Ecto neural progenitor cell (in vitro differentiated cells): ENCODE results near the gene TRIM68.

Experiments
- DNase-seq: peaks from one replicate; pipeline ENCODE4 v3.0.0-alpha.2; 2018; ENCODE audit warnings: low spot score

Gene TRIM68

DNA sequence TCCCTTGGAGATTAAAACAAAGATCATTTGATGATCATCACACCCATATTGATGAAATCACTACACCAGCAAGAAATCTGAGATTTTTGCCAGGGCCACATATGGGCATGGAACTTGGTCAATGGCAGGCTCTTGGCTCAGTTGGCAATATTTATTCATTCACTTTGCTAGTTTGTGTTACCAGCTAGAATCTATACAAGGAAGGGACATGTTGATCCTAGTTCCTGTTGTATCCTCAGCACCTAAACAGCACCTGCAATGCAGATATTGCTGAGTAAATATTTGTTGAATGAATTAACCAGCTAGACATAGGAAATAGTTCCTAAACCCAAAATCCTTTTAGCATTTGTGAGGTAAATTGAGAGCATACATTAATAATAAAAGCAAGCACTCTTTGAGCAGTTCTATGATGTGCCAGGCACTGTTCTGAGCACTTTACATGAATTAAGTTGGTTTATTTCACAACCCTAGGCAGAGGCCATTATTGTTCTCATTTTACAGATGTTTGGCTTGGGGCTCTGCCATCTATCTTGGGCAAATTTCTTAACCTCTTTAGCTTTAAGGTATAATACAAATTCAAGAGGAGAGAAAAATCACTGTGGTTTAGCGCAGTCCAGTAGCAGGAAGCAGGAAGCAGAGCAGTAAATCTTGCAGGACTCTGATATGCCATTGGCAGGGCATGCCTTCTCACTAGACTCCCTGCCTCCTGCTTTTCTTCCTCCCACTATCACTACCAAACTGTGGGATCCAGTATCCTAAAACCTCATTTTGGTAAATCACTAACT, 1.6 kb downstream of the TRIM68 start:
- no peak for DNase-seq

DNA sequence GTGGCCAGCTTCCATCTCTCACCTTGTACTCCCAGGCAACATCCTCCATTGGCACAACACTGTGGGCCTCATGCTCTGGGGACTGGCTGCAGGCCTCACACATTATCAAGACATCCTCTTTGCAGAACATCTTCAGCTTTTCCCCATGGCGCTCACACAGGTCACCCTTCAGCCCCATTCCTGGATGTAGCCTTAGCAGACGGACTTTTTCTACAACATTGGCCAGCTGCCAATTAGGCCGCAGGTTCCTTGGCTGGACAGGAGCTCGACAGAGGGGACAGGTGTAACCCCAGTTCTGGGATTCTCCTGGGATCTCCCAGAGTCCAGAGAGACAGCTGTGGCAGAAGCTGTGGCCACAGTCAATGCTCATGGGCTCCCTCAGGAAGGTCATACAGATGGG, 3.0 kb downstream of the TRIM68 start:
- DNase-seq = no peak

DNA sequence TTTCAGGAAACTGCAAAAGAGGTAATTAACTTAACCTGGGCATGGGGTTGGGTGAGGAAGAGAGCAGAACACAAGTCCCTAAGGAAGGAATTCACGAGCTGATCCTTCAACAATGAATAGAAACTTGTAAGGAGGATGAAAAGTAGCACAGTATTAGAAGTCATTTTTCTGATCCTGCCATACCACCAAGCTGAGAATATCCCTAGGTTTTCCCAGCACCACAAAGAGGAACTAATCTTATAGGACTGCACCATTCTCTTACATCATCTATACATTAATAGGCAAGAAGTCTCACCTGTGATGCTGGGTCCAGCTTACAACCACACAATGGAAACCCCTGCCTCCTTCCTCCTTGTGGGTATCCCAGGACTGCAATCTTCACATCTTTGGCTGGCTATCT, 14.3 kb downstream of the TRIM68 start, which contains the start of gene OR52I1:
Gene OR52I1 (plus strand): TSS at position 301 of the 400 bp plus-strand sequence. CDS start 0 bp downstream, at position 301.
- DNase-seq = no peak

DNA sequence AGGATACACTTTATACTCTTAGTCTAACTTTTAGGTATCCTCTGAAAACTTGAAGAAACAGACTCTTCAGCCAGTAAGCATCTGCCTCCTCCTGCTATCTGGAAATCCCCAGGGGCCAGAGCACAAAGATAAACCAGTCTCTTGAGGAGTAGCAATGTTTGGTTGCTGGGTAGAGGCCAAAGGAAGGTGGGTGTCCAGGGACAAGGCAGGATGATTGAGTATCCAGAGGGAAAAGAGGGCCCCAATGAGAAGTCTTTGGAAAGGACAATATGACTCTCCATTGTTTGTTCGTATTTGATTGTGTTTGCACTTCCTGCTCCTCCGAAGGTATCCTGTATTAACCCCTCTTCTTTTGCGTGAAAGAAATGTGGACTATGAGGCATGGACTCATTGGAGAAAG, 19.0 kb downstream of the TRIM68 start:
- DNase-seq = no peak

DNA sequence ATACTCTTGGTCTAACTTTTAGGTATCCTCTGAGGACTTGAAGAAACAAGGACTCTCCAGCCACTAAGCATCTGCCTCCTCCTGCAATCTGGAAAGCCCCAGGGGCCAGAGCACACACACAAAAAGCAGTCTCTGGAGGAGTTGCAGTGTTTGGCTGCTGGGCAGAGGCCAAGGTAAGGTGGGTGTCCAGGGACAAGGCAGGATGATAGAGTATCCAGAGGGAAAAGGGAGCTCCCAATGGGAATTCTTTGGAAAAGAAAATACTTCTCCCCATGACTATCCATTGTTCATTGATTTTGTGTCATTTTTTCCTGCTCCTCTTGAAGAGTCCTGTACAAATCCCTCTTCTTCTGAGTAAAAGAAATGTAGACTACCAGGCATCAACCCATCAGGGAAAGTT, 26.6 kb downstream of the TRIM68 start, which contains the start of gene OR52I2:
Gene OR52I2 (plus strand): TSS at position 301 of the 400 bp plus-strand sequence.
- DNase-seq = no peak

DNA sequence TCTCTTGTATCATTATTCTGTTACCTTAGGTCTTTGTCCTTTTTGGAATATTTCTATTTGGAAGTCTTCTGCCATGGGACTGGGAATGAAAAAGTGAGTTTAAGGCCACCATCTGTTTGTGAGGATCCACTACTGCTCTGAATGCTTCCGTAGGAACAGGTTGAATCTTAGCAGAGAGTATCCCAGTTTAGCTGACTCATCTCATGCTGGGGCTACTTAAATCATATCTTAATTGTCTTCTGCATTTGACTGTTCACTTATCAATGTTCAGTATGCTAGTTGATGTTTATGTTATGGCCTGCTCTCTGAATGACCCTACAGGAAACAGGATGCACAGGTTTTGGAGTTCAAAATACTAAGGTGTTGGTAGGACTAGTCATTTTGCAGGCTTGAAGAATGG, 27.9 kb downstream of the TRIM68 start:
- no peak for DNase-seq

DNA sequence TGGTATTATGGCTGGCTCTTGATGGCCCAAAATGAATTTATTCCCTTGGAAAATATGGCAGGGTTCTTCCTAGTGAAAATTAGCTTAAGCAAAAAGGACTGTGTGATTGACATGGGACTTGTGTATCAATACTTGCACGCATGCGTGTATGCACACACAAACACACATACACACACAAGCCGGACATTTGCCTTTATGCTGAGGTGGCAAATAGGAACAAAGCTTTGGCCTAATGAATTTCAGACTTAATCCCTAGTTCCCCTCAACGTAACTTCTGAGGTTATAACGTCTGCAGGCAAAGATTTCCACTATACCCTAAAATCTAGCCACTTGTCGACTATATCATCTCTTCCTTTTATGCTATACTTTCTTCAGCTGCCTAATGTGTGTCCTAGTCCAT, 29.4 kb downstream of the TRIM68 start:
- no peak for DNase-seq

DNA sequence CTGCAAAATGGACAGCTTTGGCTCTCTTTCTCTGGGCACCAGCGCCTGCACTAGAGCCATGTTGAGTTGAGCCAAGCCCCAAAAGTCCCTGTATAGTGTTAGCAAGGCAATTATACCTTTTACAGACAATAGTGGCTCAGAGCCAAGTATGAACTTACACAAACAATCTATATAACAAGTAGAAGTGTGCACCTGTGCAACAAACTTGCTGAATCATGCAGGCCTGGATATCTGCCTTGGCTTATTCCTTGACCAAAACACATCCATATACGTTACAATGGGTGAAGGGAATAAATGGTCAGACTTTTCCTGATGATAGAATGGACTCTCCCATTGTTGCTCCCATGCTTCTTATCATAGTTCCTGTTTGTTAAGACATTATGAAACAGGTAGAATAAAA, 30.3 kb downstream of the TRIM68 start:
- no peak for DNase-seq

DNA sequence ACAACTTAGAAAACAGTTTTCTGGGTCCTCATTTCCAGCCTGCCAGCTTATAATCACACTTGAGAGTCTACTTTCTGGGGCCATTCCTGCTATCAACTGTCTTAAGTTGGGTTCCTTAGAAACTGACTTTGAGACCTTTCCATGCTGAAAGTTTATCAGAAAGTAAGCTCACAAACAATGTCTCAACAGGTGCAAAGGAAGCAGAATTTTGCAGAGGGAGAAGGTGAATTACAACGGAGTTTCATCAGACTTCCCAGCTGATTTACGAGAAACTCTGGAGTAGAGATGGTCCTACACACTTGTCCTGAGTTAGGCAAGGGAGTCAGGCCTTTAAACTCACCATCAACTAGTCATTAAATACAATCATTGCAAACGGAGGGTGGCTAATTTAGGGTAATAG, 31.2 kb downstream of the TRIM68 start:
- DNase-seq = no peak

DNA sequence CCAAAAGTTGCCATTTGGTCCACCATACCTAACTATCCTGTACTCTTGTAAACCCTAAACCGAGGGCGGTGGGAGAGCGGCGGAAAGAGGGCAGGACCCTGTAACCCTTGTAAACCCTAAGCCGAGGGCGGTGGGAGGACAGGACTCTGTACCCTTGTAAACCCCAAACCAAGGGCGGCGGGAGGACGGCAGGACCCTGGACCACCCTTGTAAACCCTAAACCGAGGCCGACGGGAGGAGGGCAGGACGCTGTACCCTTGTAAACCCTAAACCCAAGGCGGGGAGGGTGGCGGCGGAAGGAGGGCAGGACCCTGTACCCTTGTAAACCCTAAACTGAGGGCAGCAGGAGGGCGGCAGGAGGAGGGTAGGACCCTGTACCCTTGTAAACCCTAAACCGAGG, 39.0 kb downstream of the TRIM68 start:
- DNase-seq = no peak

DNA sequence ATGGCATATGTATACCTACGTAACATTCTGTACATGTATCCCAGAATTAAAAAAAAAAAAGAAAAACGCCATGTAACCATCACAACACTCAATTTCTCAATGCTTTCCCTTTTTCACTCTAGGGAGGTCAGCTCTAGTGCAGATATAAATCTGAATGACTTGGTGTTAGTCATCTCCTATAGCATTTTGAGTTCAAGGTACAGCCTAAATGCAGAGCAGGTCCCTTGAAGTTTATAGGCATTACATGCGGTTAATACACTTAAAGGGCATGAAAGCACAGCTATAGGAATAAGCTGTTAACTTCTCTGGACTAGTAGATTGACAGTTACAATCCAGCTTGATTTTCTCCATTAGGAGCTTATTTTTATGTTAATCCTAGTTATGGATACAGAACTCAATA, 42.7 kb downstream of the TRIM68 start:
- DNase-seq = no peak

DNA sequence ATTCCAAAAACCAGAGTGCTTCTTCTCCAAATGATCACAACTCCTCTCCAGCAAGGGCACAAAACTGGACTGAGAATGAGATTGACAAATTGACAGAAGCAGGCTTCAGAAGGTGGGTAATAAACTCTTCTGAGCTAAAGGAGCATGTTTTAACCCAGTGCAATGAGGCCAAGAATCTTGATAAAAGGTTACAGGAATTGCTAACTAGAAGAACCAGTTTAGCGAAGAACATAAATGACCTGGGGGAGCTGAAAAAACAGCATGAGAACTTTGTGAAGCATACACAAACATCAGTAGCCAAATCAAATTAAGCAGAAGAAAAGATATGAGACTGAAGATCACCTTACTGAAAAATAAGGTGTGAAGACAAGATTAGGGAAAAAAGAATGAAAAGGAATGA, 47.6 kb downstream of the TRIM68 start:
- no peak for DNase-seq

DNA sequence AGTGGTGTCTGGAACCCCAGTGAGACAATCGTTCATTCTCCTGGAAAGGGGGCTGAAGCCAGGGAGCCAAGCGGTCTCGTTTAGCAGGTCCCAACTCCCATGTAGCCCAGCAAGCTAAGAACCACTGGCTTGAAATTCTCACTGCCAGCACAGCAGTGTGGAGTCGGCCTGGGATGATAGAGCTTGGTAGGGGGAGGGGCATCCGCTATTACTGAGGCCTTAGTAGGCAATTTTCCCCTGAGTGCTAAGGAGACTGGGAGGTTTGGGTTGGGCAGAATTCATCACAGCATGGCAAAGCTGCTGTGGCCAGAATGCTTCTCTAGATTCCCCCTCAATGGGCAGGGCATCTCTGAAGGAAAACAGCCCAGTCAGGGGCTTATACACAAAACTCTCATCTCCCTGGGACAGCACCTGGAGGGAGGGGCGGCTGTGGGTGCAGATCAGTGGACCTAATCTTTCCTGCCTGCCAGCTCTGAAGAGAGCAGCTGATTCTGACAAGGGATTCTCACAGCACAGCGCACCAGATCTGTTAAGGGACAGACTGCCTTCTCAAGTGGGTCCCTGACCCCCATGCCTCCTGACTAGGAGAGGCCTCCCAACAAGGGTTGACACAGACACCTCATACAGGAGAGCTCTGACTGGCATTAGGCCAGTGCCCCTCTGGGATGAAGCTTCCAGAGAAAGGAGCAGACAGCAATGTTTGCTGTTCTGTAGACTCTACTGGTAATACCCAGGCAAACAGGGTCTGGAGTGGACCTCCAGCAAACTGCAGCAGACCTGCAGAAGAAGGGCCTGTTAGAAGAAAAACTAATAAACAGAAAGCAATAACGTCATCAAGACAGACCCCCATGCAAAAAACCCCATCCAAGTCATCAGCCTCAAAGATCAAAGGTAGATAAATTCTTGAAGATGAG, 48.2 kb downstream of the TRIM68 start:
- DNase-seq = no peak

DNA sequence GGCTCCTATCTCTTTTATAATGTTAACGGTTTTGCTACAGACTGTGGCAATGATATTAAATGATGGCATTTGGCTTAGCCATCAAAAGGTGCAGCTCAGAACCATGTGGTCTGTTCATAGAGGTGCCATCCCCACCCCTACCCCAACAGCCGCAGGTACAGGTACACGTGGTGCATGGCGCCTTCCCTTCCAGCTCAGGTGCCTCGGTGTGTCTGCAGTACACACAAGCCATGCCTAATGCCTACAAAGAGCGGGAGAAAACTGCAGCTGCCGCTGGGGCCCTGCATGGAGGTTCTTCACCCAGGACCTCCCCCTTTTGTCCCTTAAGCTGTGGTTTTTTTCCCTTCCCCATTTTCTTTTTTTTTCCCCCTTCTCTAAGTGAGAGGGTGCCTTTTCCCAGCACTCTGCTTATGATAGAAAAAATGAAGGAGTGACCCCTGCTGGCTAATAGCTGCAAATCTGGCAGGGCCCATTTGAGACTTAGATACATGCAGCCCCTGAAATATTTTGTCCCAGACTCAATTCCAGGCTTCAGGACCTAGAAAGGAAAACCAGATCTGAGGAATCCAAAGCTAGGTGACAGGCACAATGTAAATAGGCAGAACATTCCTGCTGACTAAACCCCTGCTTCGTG, 56.6 kb downstream of the TRIM68 start:
- no peak for DNase-seq
